Nephron (organoid): Measurements from ENCODE around the gene PRKCH.

Source experiments
- H3K27ac Mint-ChIP-seq, 3 experiments: 2 replicates each; pipeline ENCODE4 v1.8.0; 2020; ENCODE audit warnings: mixed read lengths in 3 of 3, mild to moderate bottlenecking in 2 of 3, moderate library complexity in 1 of 3
- H3K27me3 Mint-ChIP-seq: 2 replicates; pipeline ENCODE4 v1.8.0; 2021; ENCODE audit warnings: low read depth, mild to moderate bottlenecking, moderate library complexity, mixed read lengths
- H3K36me3 Mint-ChIP-seq: 2 replicates; pipeline ENCODE4 v1.8.0; 2020; ENCODE audit warnings: low read depth, mixed read lengths
- H3K4me1 Mint-ChIP-seq: 2 replicates; pipeline ENCODE4 v1.8.0; 2020; ENCODE audit warnings: mixed read lengths
- H3K4me3 Mint-ChIP-seq, 3 experiments: 2 replicates each; pipeline ENCODE4 v1.8.0; 2020; ENCODE audit warnings: mild to moderate bottlenecking in 3 of 3, mixed read lengths in 3 of 3, moderate library complexity in 2 of 3
- H3K9me3 Mint-ChIP-seq: 2 replicates; pipeline ENCODE4 v1.8.0; 2020; ENCODE audit warnings: mixed read lengths
- TF ChIP-seq, protein P1 (sequence below), 3 experiments: fragments of 200-600 bp; sonication (generic); IDR thresholded peaks; one replicate each; pipeline ENCODE4 v1.5.0; 2021; ENCODE audit warnings: antibody characterized with exemption in 3 of 3; ENCODE audit not compliant: unreplicated experiment in 3 of 3

PRKCH gene

DNA sequence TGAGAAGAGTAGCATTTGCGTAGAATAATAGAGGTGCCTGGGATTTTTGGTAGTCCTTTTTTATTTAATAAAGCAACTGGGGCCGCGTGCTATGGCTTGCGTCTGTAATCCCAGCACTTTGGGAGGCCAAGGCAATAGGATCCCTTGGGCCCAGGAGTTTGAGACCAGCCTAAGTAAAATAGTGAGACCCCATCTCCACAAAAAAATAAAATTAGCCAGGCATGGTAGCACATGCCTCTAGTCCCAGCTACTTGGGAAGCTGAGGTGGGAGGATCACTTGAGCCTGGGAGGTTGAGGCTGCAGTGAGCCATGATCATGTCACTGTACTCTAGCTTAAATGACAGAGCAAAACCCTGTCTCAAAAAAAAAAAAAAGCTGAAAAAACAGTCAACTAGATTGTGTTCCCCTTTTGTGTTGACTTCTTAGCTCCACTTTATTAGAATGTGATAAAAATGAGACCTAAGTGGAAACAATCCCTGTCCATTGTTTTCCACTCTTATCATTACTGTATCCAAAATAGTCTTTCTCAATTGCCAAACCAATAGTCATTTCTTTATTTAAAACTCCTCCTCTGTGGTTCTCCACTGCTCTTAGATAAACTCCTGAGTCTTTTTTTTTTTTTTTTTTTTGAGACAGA lies 7.4 kb downstream of the PRKCH start:
- H3K27ac Mint-ChIP-seq, result no peak overlapping the region
- H3K4me3 Mint-ChIP-seq, result no peak overlapping the region
- H3K27me3 Mint-ChIP-seq, result peaks cover 18% of the 10 kb centered on the region
- H3K36me3 Mint-ChIP-seq, result no peaks in the 10 kb centered on the region
- TF ChIP-seq, protein P1, sequence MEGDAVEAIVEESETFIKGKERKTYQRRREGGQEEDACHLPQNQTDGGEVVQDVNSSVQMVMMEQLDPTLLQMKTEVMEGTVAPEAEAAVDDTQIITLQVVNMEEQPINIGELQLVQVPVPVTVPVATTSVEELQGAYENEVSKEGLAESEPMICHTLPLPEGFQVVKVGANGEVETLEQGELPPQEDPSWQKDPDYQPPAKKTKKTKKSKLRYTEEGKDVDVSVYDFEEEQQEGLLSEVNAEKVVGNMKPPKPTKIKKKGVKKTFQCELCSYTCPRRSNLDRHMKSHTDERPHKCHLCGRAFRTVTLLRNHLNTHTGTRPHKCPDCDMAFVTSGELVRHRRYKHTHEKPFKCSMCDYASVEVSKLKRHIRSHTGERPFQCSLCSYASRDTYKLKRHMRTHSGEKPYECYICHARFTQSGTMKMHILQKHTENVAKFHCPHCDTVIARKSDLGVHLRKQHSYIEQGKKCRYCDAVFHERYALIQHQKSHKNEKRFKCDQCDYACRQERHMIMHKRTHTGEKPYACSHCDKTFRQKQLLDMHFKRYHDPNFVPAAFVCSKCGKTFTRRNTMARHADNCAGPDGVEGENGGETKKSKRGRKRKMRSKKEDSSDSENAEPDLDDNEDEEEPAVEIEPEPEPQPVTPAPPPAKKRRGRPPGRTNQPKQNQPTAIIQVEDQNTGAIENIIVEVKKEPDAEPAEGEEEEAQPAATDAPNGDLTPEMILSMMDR (IDR thresholded peaks at IDR 0.05; ENCODE audit: unreplicated experiment in 3 of 3), result no peak
- peaks cover 6% of the 10 kb centered on the region for H3K9me3 Mint-ChIP-seq
- no peaks in the 10 kb centered on the region for H3K4me1 Mint-ChIP-seq

DNA sequence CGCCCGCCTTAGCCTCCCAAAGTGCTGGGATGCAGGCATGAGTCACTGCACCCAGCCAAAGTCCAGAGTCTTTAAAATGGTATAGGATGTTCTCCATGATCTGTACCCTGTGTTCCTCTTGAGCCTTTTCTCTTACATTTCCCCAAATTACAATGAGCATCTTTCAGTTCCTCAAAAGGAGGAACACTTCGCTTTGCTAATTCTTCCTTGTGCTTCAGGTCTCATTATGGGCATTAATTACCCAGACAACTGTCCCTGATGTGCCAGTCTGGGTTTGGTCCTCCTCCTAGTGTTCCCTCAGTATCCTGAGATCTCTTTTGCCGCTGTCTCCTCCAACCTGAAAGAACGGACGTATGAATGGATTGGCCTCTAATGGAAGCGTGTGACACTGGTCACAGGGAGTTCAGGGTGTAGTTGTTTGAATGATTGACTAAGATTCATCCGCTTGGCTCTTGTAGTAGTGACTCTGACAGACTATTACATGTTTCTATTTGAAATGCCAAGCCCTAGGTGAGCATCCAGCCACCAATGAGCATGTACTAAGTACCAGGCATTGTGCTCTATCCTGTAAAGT lies 8.2 kb downstream of the PRKCH start:
- no peak overlapping the region for H3K27ac Mint-ChIP-seq
- no peaks in the 10 kb centered on the region for H3K36me3 Mint-ChIP-seq
- peaks cover 11% of the 10 kb centered on the region for H3K27me3 Mint-ChIP-seq
- TF ChIP-seq, protein P1 (IDR thresholded peaks at IDR 0.05; ENCODE audit: unreplicated experiment in 3 of 3), result no peak
- H3K4me3 Mint-ChIP-seq, result no peak overlapping the region
- H3K9me3 Mint-ChIP-seq, result peaks cover 6% of the 10 kb centered on the region
- no peaks in the 10 kb centered on the region for H3K4me1 Mint-ChIP-seq

DNA sequence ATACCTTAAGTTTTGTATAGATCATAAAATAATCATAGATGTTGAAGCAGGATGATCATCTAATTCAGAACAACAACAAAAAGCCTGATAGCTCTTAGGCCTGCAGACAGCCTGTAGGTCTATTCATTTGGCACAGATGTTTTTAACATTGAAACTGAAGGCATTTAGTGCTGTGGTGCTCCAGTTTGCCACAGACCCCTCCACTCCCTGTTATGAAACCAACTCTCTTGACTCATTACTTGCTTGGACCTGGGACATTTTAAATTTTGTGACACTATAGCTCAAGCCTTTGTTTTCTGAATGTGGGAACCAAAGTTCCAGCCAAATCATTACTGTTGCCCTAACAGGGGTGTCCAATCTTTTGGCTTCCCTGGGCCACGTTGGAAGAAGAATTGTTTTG lies 9.1 kb downstream of the PRKCH start:
- H3K27me3 Mint-ChIP-seq, result peaks cover 11% of the 10 kb centered on the region
- no peaks in the 10 kb centered on the region for H3K4me1 Mint-ChIP-seq
- TF ChIP-seq, protein P1 (IDR thresholded peaks at IDR 0.05; ENCODE audit: unreplicated experiment in 3 of 3), result no peak
- H3K27ac Mint-ChIP-seq, result no peak overlapping the region
- H3K36me3 Mint-ChIP-seq, result no peaks in the 10 kb centered on the region
- no peak overlapping the region for H3K4me3 Mint-ChIP-seq
- H3K9me3 Mint-ChIP-seq, result peaks cover 6% of the 10 kb centered on the region

DNA sequence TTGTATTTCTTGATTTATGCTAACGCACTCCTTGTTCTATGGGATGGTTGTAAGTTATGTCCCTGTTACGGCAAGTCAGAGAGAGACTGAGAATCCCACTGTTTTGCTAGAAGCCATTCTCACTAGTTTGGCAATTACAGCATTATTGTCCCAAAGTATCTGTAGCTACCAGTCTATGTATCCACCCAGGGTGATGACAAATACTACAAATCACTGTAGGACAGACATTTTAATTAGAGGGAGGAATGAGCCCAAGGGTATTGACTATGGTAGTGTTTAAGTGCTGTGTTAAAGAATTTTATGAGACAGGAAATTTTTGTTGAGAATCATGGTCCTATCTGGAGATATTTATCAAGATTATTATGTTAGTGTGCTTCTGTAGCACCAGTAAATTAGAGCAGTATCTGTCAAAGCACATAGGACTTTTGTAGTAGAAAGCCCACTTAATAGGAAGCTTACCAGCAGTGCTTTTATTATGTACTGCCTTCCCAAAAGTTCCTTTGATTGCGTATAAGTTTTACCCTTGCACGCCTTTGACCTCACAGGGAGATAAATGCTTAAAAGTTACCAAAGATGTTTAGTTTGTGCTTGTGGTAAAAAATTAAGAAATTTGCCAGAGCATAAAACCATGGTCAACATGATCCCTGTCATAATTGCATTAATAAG lies 10.7 kb downstream of the PRKCH start:
- H3K27ac Mint-ChIP-seq, result peak overlapping the region in 1 of 3 experiments; percentile 1
- H3K9me3 Mint-ChIP-seq, result no peaks in the 10 kb centered on the region
- no peaks in the 10 kb centered on the region for H3K4me1 Mint-ChIP-seq
- H3K36me3 Mint-ChIP-seq, result no peaks in the 10 kb centered on the region
- H3K4me3 Mint-ChIP-seq, result no peak overlapping the region
- TF ChIP-seq, protein P1 (IDR thresholded peaks at IDR 0.05; ENCODE audit: unreplicated experiment in 3 of 3), result no peak
- H3K27me3 Mint-ChIP-seq, result peaks cover 11% of the 10 kb centered on the region

DNA sequence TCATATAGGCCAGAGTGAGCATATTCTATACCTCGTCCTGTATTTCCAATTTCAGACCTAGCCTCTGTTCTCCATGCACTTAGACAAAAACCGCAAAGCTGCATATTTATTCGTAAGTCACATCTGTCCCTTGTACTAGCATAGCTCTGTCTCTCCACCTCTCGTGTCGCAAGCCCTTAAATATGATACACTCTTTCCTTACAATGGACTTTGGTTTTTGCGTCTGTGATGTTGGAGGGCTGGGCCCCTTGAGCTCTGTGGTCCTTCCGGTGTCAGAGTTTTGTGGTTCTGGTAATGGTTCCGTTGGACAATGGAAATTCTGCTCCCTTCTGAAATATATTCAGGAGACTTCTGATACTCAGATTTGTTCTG lies 11.3 kb downstream of the PRKCH start:
- H3K36me3 Mint-ChIP-seq, result no peaks in the 10 kb centered on the region
- peak overlapping the region in 1 of 3 experiments; percentile 9 for H3K27ac Mint-ChIP-seq
- H3K27me3 Mint-ChIP-seq, result peaks cover 11% of the 10 kb centered on the region
- no peaks in the 10 kb centered on the region for H3K4me1 Mint-ChIP-seq
- no peak overlapping the region for H3K4me3 Mint-ChIP-seq
- H3K9me3 Mint-ChIP-seq, result no peaks in the 10 kb centered on the region
- TF ChIP-seq, protein P1 (IDR thresholded peaks at IDR 0.05; ENCODE audit: unreplicated experiment in 3 of 3), result no peak
